ENCODE data around the gene ELOB. TPM values are rescaled to one million over a fixed set of nuclear protein-coding genes. Genes with fewer than 3 reads are reported as not detected.

The ELOB gene
- total RNA-seq, 1 donor from 2014 or later: 311 TPM

- TF ChIP-seq CTCF (conservative IDR thresholded peaks at IDR 0.05; ENCODE audit: low read depth, low read length): no peak
- DNase-seq (ENCODE audit: low read depth): no peak
- no peak overlapping the region for H3K4me3 ChIP-seq (ENCODE audit: low read depth, low read length)
These were observed 36.6 kb downstream of the ELOB start for GRCh38 chr16:2740476-2740875.

- H3K4me3 ChIP-seq (ENCODE audit: low read depth, low read length): no peak overlapping the region
- no peak for DNase-seq (ENCODE audit: low read depth)
- TF ChIP-seq CTCF (conservative IDR thresholded peaks at IDR 0.05; ENCODE audit: low read depth, low read length): no peak
These were observed 37.3 kb downstream of the ELOB start for GRCh38 chr16:2739625-2740430.

GRCh38 chr16:2738615-2739014 is 38.5 kb downstream of the ELOB start:
- no peak overlapping the region for H3K4me3 ChIP-seq (ENCODE audit: low read depth, low read length)
- TF ChIP-seq CTCF (conservative IDR thresholded peaks at IDR 0.05; ENCODE audit: low read depth, low read length): no peak
- DNase-seq (ENCODE audit: low read depth): no peak

GRCh38 chr16:2737895-2738418 is 39.1 kb downstream of the ELOB start:
- no peak for DNase-seq (ENCODE audit: low read depth)
- TF ChIP-seq CTCF (conservative IDR thresholded peaks at IDR 0.05; ENCODE audit: low read depth, low read length): no peak
- H3K4me3 ChIP-seq (ENCODE audit: low read depth, low read length): no peak overlapping the region

- DNase-seq (ENCODE audit: low read depth): no peak
- no peak for TF ChIP-seq CTCF (conservative IDR thresholded peaks at IDR 0.05; ENCODE audit: low read depth, low read length)
- no peak overlapping the region for H3K4me3 ChIP-seq (ENCODE audit: low read depth, low read length)
These were observed 39.9 kb downstream of the ELOB start for GRCh38 chr16:2737238-2737605.

- DNase-seq (ENCODE audit: low read depth): no peak
- no peak for TF ChIP-seq CTCF (conservative IDR thresholded peaks at IDR 0.05; ENCODE audit: low read depth, low read length)
- H3K4me3 ChIP-seq (ENCODE audit: low read depth, low read length): no peak overlapping the region
These were observed 40.4 kb downstream of the ELOB start for GRCh38 chr16:2736476-2737237.

Measured in epithelial cell of proximal tubule (primary cell).